HUES64 (cell line): ENCODE results near the gene NID1.
"Not testable (repeated sequence)": the region's sequence is repeated elsewhere in the genome, so short reads cannot be mapped to it uniquely, and the experiment has no call there.

Experiments used
- H3K27ac ChIP-seq: 2 replicates; pipeline ENCODE4 v1.7.0; 2013; ENCODE audit warnings: low read depth, low read length, inconsistent platforms
- H3K27me3 ChIP-seq: 2 replicates; pipeline ENCODE4 v1.6.1; 2013; ENCODE audit warnings: mild to moderate bottlenecking, low read length; ENCODE audit not compliant: insufficient read depth
- H3K36me3 ChIP-seq: 2 replicates; pipeline ENCODE4 v1.6.1; 2013; ENCODE audit warnings: mild to moderate bottlenecking, low read length; ENCODE audit not compliant: insufficient read depth
- H3K4me1 ChIP-seq: 2 replicates; pipeline ENCODE4 v1.6.1; 2013; ENCODE audit warnings: mild to moderate bottlenecking, low read length, moderate library complexity; ENCODE audit not compliant: insufficient read depth
- H3K4me3 ChIP-seq: 2 replicates; pipeline ENCODE4 v1.5.1; 2013; ENCODE audit warnings: mild to moderate bottlenecking, low read length, moderate library complexity
- H3K9ac ChIP-seq: 2 replicates; pipeline ENCODE4 v1.6.1; 2013; ENCODE audit warnings: mild to moderate bottlenecking, low read depth, low read length
- H3K9me3 ChIP-seq: 2 replicates; pipeline ENCODE4 v1.6.1; 2013; ENCODE audit warnings: low read depth, low read length; ENCODE audit not compliant: insufficient read depth
- WGBS: fragments of 150-250, 120-280 bp; methylation state at CpG from one replicate; pipeline ENCODE4 v1.1.7; 2013; ENCODE audit warnings: missing lambda C conversion rate; 5-methylcytosine and 5-hydroxymethylcytosine counted together

Gene NID1

DNA sequence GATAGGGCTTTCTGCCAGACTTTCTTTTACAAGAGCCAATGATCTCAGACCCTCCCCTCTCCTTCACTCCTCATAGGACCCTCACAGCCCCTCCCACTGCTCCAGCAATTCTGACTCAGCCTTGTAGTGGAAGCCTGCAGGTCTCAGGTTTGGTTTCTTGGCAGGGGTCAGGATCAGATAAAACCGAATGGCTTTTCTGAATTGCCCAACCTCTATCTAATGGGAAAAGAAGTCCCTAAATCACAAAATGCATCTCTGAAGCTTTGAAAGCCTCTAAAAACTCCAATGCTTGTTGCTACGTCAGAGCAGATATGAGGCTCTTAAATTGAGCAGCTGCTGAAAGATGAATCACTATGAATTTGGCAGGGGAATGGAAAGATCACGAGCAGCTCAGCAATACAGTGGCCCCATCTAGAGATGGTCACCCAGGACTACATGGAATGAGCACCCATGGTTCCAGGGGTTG lies 74.5 kb downstream of the NID1 start:
- no peaks in the 10 kb centered on the region for H3K4me1 ChIP-seq
- H3K4me3 ChIP-seq, result no peak overlapping the region
- no peak overlapping the region for H3K27ac ChIP-seq
- WGBS, result 66% methylated on average over 3 of the region's 3 CpGs
- no peak overlapping the region for H3K9ac ChIP-seq
- H3K36me3 ChIP-seq, result peaks cover 16% of the 10 kb centered on the region; the same call in 1 of the 2 replicates
- H3K27me3 ChIP-seq, result no peaks in the 10 kb centered on the region
- peaks cover 18% of the 10 kb centered on the region for H3K9me3 ChIP-seq

DNA sequence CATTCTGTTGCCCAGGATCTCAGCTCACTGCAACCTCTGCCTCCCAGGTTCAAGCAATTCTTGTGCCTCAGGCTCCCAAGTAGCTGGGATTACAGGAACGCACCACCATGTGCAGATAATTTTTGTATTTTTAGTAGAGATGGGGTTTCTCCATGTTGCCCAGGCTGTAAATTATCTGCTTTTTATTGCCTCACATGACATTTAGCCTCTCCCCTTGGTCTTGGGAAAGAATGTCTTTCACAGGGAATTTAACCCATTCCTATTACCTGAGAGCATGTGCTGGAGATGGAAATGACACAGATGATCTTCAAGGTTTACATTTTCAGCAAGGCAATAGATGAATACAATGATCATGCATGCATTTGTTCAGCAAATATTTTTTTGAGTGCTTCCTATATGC lies 75.8 kb downstream of the NID1 start:
- H3K9ac ChIP-seq, result no peak overlapping the region

DNA sequence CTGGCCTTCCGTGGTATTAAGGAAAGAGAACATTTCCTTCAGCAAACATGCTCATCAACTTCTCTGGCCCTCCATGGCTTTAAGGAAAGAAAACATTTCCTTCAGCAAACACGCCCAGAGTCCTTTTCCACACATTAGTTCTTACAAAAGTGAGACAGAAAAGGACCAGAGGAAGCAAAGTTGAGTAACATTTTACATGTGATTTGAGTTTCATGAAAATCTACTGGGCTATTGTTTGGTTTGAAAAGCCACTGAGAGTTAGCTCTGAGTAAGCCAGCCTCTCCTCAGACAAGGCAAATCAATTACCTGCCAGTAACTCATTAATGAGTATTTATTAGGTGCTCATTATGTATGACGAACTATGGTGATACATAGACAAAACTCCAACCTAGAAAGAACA lies 78.0 kb downstream of the NID1 start:
- Histone ChIP-seq H3K4me1 (peaks cover 6% of the 10 kb centered on the region; the same call in 1 of the 2 replicates), H3K9me3 (peaks cover 18% of the 10 kb centered on the region), H3K4me3 (no peak overlapping the region), H3K9ac (no peak overlapping the region), H3K36me3 (peaks cover 19% of the 10 kb centered on the region; the same call in 1 of the 2 replicates), H3K27me3 (no peaks in the 10 kb centered on the region), H3K27ac (no peak overlapping the region)
- 92% methylated on average over 3 of the region's 3 CpGs for WGBS

More for the DNA sequence above, 75.8 kb downstream of the NID1 start:
- 100% methylated on average over 1 of the region's 1 CpG for WGBS
- Histone ChIP-seq H3K27me3 (no peaks in the 10 kb centered on the region), H3K4me1 (peaks cover 6% of the 10 kb centered on the region; the same call in 1 of the 2 replicates), H3K4me3 (no peak overlapping the region), H3K36me3 (peaks cover 19% of the 10 kb centered on the region; the same call in 1 of the 2 replicates), H3K27ac (no peak overlapping the region), H3K9me3 (peaks cover 18% of the 10 kb centered on the region)

DNA sequence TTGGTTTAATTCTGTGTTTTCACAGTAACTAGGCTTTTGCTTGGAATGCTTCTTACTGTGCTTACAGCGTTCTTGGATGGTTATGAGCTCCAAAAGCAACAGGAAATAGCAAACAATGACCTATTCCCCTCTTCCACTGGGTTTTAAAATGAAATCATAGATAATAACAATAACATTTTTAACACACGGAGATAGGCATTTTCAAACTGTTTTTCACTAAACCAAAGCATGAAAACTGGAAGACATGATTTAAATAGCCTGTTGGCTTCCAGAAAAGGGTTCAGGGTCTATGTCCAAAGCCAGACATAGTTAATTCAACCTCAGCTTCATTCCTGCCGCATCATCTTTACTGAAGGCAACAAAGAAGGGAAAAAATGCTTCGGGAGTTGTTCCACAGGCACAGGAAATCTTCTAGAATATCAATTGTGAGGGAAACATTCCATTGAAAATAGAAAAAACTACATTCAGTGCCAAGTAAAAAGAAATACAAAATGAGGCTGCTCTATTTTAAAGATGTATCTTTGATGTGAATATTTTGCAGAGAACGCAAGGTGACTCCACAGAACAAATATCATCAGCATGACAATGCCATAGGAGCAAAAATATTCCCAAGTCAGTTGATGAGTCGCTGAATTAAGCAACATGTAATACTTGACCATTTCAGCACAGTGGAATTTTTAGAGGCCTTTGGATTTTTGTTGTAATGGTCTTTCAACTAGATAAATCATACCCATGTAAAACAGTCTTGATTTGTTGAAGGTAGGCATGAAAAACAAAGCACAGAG lies 80.7 kb downstream of the NID1 start:
- Histone ChIP-seq H3K9me3 (peaks cover 7% of the 10 kb centered on the region), H3K36me3 (peaks cover 23% of the 10 kb centered on the region), H3K4me1 (peaks cover 6% of the 10 kb centered on the region; the same call in 1 of the 2 replicates), H3K27ac (no peak overlapping the region), H3K9ac (no peak overlapping the region), H3K27me3 (no peaks in the 10 kb centered on the region), H3K4me3 (no peak overlapping the region)
- 90% methylated on average over 6 of the region's 6 CpGs for WGBS

DNA sequence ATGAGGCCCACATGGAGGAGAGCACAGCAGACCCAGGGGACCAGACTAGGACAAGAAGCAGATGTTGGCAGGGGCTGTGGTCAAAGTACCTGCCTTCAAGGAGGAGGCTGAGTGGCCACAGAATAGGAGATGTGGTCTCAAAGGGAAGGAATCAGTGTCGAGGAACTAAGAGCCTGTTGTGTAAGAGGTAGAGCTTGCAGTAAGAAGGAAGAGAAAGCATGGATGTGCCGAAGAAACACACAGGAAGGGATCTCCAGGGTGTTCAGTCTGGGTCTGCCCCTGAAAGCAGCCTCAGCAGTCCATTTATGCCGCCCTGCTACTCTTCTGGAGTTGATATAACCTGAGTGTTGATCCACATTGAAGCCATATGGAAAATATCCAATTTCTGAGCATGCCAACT lies 83.9 kb downstream of the NID1 start:
- H3K4me1 ChIP-seq, result peaks cover 6% of the 10 kb centered on the region; the same call in 1 of the 2 replicates
- no peak overlapping the region for H3K9ac ChIP-seq
- H3K27ac ChIP-seq, result no peak overlapping the region
- 95% methylated on average over 3 of the region's 3 CpGs for WGBS
- H3K9me3 ChIP-seq, result peaks cover 22% of the 10 kb centered on the region
- H3K36me3 ChIP-seq, result peaks cover 51% of the 10 kb centered on the region
- H3K27me3 ChIP-seq, result no peaks in the 10 kb centered on the region
- H3K4me3 ChIP-seq, result no peak overlapping the region

DNA sequence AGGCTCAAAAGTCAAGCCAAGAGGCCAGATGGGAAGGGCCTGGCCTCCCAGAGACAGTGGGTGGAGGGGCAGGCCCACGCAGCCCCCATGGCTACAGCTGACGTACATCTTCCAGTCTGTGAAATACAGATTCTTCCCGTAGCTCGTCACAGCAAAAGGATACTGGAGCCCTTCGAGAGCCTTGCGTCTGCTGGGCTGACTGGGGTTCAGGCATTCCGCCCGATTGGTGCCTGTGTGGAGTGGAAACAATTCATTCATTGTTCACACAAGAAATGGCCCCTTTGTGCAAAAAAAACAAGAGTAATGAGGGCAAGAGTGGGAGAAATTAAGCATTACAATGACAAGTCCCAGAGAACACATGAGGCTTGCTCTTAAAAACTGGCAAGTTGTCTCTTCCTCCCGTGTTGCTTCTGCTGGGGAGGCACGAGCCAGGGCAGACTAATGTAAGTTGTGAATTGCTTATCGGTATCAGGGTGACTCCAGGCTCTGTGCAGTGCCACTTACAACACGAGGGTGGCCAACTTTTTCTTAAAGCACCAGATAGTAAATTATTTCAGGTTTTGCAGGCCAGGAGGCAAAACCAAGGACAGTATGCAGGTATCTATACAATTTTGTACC lies 85.1 kb downstream of the NID1 start:
- Histone ChIP-seq H3K27ac (no peak overlapping the region), H3K36me3 (peaks cover 51% of the 10 kb centered on the region), H3K4me3 (no peak overlapping the region), H3K27me3 (no peaks in the 10 kb centered on the region), H3K9me3 (peaks cover 22% of the 10 kb centered on the region), H3K9ac (no peak overlapping the region), H3K4me1 (peaks cover 6% of the 10 kb centered on the region; the same call in 1 of the 2 replicates)
- 96% methylated on average over 12 of the region's 12 CpGs for WGBS

DNA sequence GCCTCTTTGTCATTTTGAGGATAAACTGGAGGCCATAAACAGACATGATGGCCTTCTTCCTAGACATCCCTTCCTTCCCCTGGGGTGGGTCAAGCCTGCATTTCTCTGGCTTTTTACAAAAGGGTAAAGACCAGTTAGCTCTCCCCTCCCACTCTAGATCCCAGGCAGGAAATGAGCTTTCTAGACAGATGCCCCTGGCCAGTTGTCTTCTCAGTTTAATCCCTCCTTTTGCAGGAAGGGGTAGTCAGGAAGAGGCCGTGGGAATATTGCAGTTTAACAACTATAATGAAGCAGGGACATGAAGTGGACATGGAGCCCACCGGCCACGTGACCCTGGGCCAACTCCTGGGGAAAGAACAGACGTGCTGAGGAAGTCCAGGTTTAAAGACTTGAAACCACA lies 85.7 kb downstream of the NID1 start:
- no peak overlapping the region for H3K27ac ChIP-seq
- H3K9ac ChIP-seq, result no peak overlapping the region
- peaks cover 1% of the 10 kb centered on the region; the same call in 1 of the 2 replicates for H3K4me1 ChIP-seq
- H3K36me3 ChIP-seq, result peaks cover 48% of the 10 kb centered on the region
- peaks cover 22% of the 10 kb centered on the region for H3K9me3 ChIP-seq
- no peak overlapping the region for H3K4me3 ChIP-seq
- no peaks in the 10 kb centered on the region for H3K27me3 ChIP-seq
- 89% methylated on average over 4 of the region's 4 CpGs for WGBS

DNA sequence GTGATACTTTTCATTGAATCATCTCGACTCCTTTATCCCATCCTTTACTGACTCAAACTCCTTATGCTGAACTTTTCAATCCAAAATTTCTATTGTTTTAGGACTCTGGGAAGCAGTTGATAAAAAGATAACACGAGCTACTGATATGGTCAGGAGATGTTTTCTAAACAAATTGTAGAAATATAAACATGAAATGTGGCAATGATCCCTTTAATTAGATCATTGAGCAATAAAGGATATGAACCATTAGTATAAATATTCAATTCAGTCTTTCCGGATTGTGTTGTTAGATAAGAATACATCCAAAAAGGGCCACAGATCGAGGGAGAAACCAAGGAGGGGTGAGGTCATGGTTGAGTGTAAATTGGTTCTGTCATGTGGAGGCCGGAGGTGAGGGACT lies 88.4 kb downstream of the NID1 start:
- peaks cover 48% of the 10 kb centered on the region for H3K36me3 ChIP-seq
- H3K4me3 ChIP-seq, result no peak overlapping the region
- peaks cover 22% of the 10 kb centered on the region for H3K9me3 ChIP-seq
- H3K27ac ChIP-seq, result no peak overlapping the region
- peaks cover 3% of the 10 kb centered on the region; the same call in 1 of the 2 replicates for H3K4me1 ChIP-seq
- no peak overlapping the region for H3K9ac ChIP-seq
- 97% methylated on average over 5 of the region's 5 CpGs for WGBS
- no peaks in the 10 kb centered on the region for H3K27me3 ChIP-seq

DNA sequence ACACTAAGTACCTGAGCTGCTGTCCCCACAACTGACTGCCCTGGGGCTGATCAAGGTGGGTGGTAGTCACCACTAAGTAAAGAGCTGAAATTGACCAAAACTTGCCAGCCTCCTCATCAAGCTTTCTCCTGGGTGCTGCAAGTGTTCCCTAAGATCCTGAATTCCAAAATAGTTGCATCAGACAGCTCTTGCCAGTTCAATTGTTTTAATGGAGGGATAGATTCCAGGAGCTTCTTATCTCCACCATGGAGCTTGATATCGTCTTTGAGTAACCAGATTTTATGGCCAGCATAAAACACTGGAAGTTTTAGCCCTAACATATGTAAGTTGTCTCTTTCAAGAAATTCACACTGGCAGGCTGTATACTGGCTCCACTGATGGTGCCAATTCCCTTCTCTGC lies 90.3 kb downstream of the NID1 start:
- no peaks in the 10 kb centered on the region for H3K27me3 ChIP-seq
- H3K36me3 ChIP-seq, result peaks cover 35% of the 10 kb centered on the region
- H3K4me1 ChIP-seq, result peaks cover 3% of the 10 kb centered on the region; the same call in 1 of the 2 replicates
- H3K4me3 ChIP-seq, result no peak overlapping the region
- H3K27ac ChIP-seq, result no peak overlapping the region
- no peak overlapping the region for H3K9ac ChIP-seq
- H3K9me3 ChIP-seq, result peaks cover 22% of the 10 kb centered on the region
- 88% methylated on average over 1 of the region's 1 CpG for WGBS

DNA sequence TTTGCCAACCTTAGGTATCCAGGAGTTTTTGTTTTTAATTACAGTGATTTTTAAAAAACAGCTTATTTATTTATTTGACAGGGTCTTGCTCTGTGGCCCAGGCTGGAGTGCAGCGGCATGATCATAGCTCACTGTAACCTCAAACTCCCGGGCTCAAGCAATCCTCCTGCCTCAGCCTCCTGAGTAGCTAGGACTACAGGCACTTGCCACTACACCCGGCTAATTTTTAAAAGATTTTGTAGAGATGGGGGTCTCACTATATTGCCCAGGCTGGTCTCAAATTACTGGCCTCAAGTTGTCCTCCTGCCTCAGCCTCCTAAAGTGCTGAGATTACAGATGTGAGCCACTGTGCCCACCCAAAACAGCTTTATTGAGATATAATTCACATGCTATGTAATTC lies 92.2 kb downstream of the NID1 start:
- H3K27ac ChIP-seq, H3K4me1 ChIP-seq, H3K27me3 ChIP-seq: not testable (repeated sequence)
- H3K9me3 ChIP-seq, result peaks cover 14% of the 10 kb centered on the region
- peak overlapping the region; percentile 61; the same call in 1 of the 2 replicates for H3K4me3 ChIP-seq
- H3K9ac ChIP-seq, result peak overlapping the region; percentile 70; the same call in 1 of the 2 replicates
- peaks cover 17% of the 10 kb centered on the region for H3K36me3 ChIP-seq
- 94% methylated on average over 3 of the region's 3 CpGs for WGBS

DNA sequence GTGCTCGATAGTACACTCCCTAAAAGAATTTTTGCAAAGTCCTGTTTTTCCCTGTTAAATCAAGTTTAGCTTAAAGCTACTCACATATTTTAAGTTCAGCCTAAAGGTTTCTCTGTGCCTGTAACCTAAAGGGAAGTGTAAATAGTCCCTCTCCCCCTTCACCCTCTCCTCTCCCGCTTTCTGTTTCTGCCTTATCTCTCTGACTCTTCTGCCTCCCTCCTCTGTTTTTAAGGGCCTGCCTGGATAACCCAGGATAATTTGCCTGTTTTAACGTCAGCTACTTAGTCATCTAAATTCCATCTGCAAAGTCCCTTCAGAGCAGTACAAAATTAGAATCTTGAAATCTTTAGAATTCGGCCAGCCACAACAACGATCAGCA lies 92.6 kb downstream of the NID1 start:
- H3K36me3 ChIP-seq, result peaks cover 13% of the 10 kb centered on the region
- WGBS, result 53% methylated on average over 5 of the region's 5 CpGs
- H3K27me3 ChIP-seq, result no peaks in the 10 kb centered on the region
- H3K27ac ChIP-seq, result peak overlapping the region; percentile 71; the same call in 1 of the 2 replicates
- peak overlapping the region; percentile 70 for H3K9ac ChIP-seq
- H3K4me1 ChIP-seq, result peaks cover 3% of the 10 kb centered on the region; the same call in 1 of the 2 replicates
- H3K9me3 ChIP-seq, result peaks cover 10% of the 10 kb centered on the region
- peak overlapping the region; percentile 61 for H3K4me3 ChIP-seq
